HCT116 (cell line): ENCODE measurements around the gene ATG10. TPM values are rescaled to one million over a fixed set of nuclear protein-coding genes. Genes with fewer than 3 reads are reported as not detected.

ENCODE experiments used
- ATAC-seq: fragments of 200-7000 bp; cut with Tn5 transposase; 2 replicates; pipeline ENCODE4 v1.9.1; 2020; ENCODE audit warnings: mild to moderate bottlenecking, moderate library complexity
- BruUV-seq: library from RNA; stranded (reverse); fragments of 400-500 nt; replicated peaks from 2 replicates; lab custom pipeline; 2021; lab: Mats Ljungman, UMichigan
- CTCF ChIA-PET: fragments of 300-600 bp; sonication (Branson Sonifier 250); formaldehyde crosslinking; loops from one replicate; lab custom pipeline; 2021; ENCODE audit warnings: antibody characterized with exemption; lab: Charles Lee
- POLR2A ChIA-PET: fragments of 300-600, 350-600 bp; sonication (Branson Sonifier 250); formaldehyde crosslinking; loops from one replicate; lab custom pipeline; 2021; ENCODE audit warnings: antibody characterized with exemption; lab: Charles Lee
- RAD21 ChIA-PET, 2 experiments: fragments of 300-600 bp; sonication (Branson Sonifier 250); formaldehyde crosslinking; loops; one replicate each; lab custom pipeline; 2023; ENCODE audit warnings: low total read pairs in 2 of 2; ENCODE audit not compliant: uncharacterized antibody in 2 of 2, unreplicated experiment in 2 of 2, low non-redundant PET in 1 of 2; lab: Charles Lee
- DNase-seq: peaks from one replicate; pipeline ENCODE4 v3.0.0-alpha.2; 2010; ENCODE audit warnings: low read depth, low spot score
- H2AFZ ChIP-seq: fragments of 200-600 bp; shearing (Covaris generic), sonication (generic); 2 replicates; pipeline ENCODE4 v1.6.1; 2017; ENCODE audit warnings: low read depth, mixed run types, mixed read lengths, antibody characterized with exemption, low read length; ENCODE audit not compliant: poor library complexity, severe bottlenecking
- H3K27ac ChIP-seq: 2 replicates; pipeline ENCODE4 v1.5.1; 2012; ENCODE audit warnings: low read depth, low read length
- H3K27me3 ChIP-seq: fragments of 200-600 bp; sonication (generic); 2 replicates; pipeline ENCODE4 v1.6.1; 2016; ENCODE audit warnings: mixed run types, low read length, mixed read lengths; ENCODE audit not compliant: insufficient read depth
- H3K36me3 ChIP-seq, 2 experiments: fragments of 200-500 bp in 1 of 2; fragments of 200-600 bp in 1 of 2; sonication (Bioruptor generic) in 1 of 2; sonication (generic) in 1 of 2; 2 replicates each; pipeline versions ENCODE4 v1.5.1 to v1.6.1; 2014 to 2016; ENCODE audit warnings: low read length in 2 of 2, inconsistent platforms in 1 of 2, mixed read lengths in 1 of 2, mixed run types in 1 of 2; ENCODE audit not compliant: insufficient read depth in 2 of 2, control insufficient read depth in 1 of 2
- H3K4me1 ChIP-seq, 2 experiments: fragments of 200-600 bp in 1 of 2; sonication (generic) in 1 of 2; 2 replicates each; pipeline versions ENCODE4 v1.5.1 to v1.6.1; 2012 to 2017; ENCODE audit warnings: low read length in 2 of 2, inconsistent platforms in 1 of 2, mild to moderate bottlenecking in 1 of 2, mixed read lengths in 1 of 2, mixed run types in 1 of 2, moderate library complexity in 1 of 2; ENCODE audit not compliant: insufficient read depth in 2 of 2, control insufficient read depth in 1 of 2
- H3K4me2 ChIP-seq: fragments of 200-600 bp; sonication (generic); 2 replicates; pipeline ENCODE4 v1.6.1; 2017; ENCODE audit warnings: mixed run types, low read length, mixed read lengths
- H3K4me3 ChIP-seq, 2 experiments: fragments of 200-600 bp in 1 of 2; sonication (generic) in 1 of 2; replicated peaks in 1 of 2; 2 replicates each; pipeline ENCODE4 v1.5.1; 2011 to 2016; ENCODE audit warnings: low read length in 2 of 2, control low read depth in 1 of 2, low read depth in 1 of 2, mild to moderate bottlenecking in 1 of 2, mixed read lengths in 1 of 2, mixed run types in 1 of 2
- H3K79me2 ChIP-seq: fragments of 200-600 bp; sonication (generic); 2 replicates; pipeline ENCODE4 v1.6.1; 2017; ENCODE audit warnings: mild to moderate bottlenecking, mixed run types, low read length, moderate library complexity, mixed read lengths; ENCODE audit not compliant: insufficient read depth
- H3K9ac ChIP-seq: fragments of 200-600 bp; sonication (generic); 2 replicates; pipeline ENCODE4 v1.6.1; 2016; ENCODE audit warnings: low read length, mixed read lengths
- H3K9me2 ChIP-seq: fragments of 200-600 bp; sonication (generic), shearing (Covaris generic); 2 replicates; pipeline ENCODE4 v1.6.1; 2017; ENCODE audit warnings: mixed run types, mild to moderate bottlenecking, moderate library complexity; ENCODE audit not compliant: insufficient read depth
- H3K9me3 ChIP-seq, 2 experiments: fragments of 200-500 bp in 1 of 2; fragments of 200-600 bp in 1 of 2; sonication (Bioruptor generic) in 1 of 2; sonication (generic) in 1 of 2; 2 replicates each; pipeline ENCODE4 v1.6.1; 2014 to 2017; ENCODE audit warnings: low read length in 2 of 2, mixed read lengths in 2 of 2, inconsistent platforms in 1 of 2, low read depth in 1 of 2, mild to moderate bottlenecking in 1 of 2, mixed run types in 1 of 2, moderate library complexity in 1 of 2; ENCODE audit not compliant: control insufficient read depth in 1 of 2, insufficient read depth in 1 of 2
- H4K20me1 ChIP-seq: fragments of 200-600 bp; sonication (generic), shearing (Covaris generic); 2 replicates; pipeline ENCODE4 v1.6.1; 2017; ENCODE audit warnings: mixed run types, mild to moderate bottlenecking, moderate library complexity; ENCODE audit not compliant: insufficient read depth
- EGR1 ChIP-seq: IDR thresholded peaks from 2 replicates; pipeline ENCODE4 v1.6.1; 2012; ENCODE audit warnings: low read depth
- EZH2 ChIP-seq: fragments of 200-600 bp; sonication (generic); IDR thresholded peaks from 2 replicates; pipeline ENCODE4 v1.6.1; 2017; ENCODE audit warnings: antibody characterized with exemption, mixed run types
- EZH2phosphoT487 ChIP-seq: fragments of 200-600 bp; IDR thresholded peaks from 2 replicates; pipeline ENCODE4 v1.6.1; 2018; ENCODE audit warnings: antibody characterized with exemption, borderline replicate concordance
- JUND ChIP-seq: IDR thresholded peaks from 2 replicates; pipeline ENCODE4 v1.6.1; 2012
- POLR2A ChIP-seq: IDR thresholded peaks from 2 replicates; pipeline ENCODE4 v1.7.0; 2011; ENCODE audit warnings: borderline replicate concordance; ENCODE audit not compliant: insufficient read depth, insufficient read length; ENCODE audit errors: extremely low read depth
- RAD21 ChIP-seq: IDR thresholded peaks from 2 replicates; pipeline ENCODE4 v1.6.1; 2012; ENCODE audit warnings: low read depth, mild to moderate bottlenecking
- SIN3A ChIP-seq: IDR thresholded peaks from 2 replicates; pipeline ENCODE4 v1.6.1; 2012; ENCODE audit warnings: low read depth
- SP1 ChIP-seq: IDR thresholded peaks from 2 replicates; pipeline ENCODE4 v1.6.1; 2012; ENCODE audit warnings: low read depth
- SRF ChIP-seq: IDR thresholded peaks from 2 replicates; pipeline ENCODE4 v1.6.1; 2012; ENCODE audit warnings: low read depth
- TCF7L2 ChIP-seq: IDR thresholded peaks from 2 replicates; pipeline ENCODE4 v1.7.0; 2011; ENCODE audit warnings: borderline replicate concordance, inconsistent platforms; ENCODE audit not compliant: insufficient read depth, insufficient read length; ENCODE audit errors: extremely low read depth
- YY1 ChIP-seq: IDR thresholded peaks from 2 replicates; pipeline ENCODE4 v1.6.1; 2011; ENCODE audit warnings: low read length, low read depth, moderate library complexity, mild to moderate bottlenecking; ENCODE audit not compliant: insufficient replicate concordance; ENCODE audit errors: extremely low read depth
- ZBTB33 ChIP-seq: IDR thresholded peaks from 2 replicates; pipeline ENCODE4 v1.6.1; 2011; ENCODE audit warnings: mild to moderate bottlenecking, low read length, moderate library complexity; ENCODE audit not compliant: insufficient replicate concordance; ENCODE audit errors: extremely low read depth
- ZNF274 ChIP-seq: fragments of 200-500 bp; sonication (Bioruptor generic); IDR thresholded peaks from 2 replicates; pipeline ENCODE4 v1.6.1; 2014; ENCODE audit warnings: mild to moderate bottlenecking, low read depth, low read length, inconsistent platforms
- intact Hi-C: fragments of 100-400 bp; cut with micrococcal nuclease; formaldehyde crosslinking; loops from 2 replicates; pipeline ENCODE4 v1.10.0; 2022
- total RNA-seq: library from RNA; stranded (reverse); gene quantifications from one replicate; pipeline ENCODE4 v1.2.1, GENCODE V29; 2021; ENCODE audit not compliant: unreplicated experiment
- TF ChIP-seq, protein P1 (sequence below): IDR thresholded peaks from 2 replicates; pipeline ENCODE4 v1.6.1; 2012; ENCODE audit warnings: low read depth
- TF ChIP-seq, protein P2 (sequence below): IDR thresholded peaks from 2 replicates; pipeline ENCODE4 v1.6.1; 2012
- TF ChIP-seq, protein P3 (sequence below): IDR thresholded peaks from 2 replicates; pipeline ENCODE4 v1.6.1; 2012

Gene ATG10
- total RNA-seq, 1 experiment from 2014 or later = 9.4 TPM

DNA sequence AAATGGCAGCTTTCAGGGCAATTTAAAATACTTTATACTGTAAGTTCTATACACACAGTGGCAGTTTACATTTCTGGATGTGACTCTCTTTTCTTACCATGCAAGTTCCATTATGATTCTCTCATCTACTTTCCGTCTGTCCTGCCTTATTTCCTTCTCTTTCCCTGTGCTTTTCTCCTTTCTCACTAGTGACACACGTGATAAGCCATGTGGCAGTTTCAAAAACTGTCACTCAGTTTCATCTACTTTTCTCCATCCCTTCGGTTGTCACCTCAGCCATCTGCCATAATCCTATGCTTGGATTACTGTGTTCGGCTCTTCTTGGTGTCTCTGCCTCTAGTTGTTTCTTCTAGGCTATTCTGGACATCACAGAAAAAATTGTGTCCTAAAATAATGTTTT is 46.8 kb upstream of the ATG10 start:
- TF ChIP-seq SRF (no peak), JUND (no peak), RAD21 (no peak), POLR2A (no peak)
- TF ChIP-seq, all 23 proteins: peak for 0
- no peak overlapping the region for H3K4me2 ChIP-seq
- no peaks in the 10 kb centered on the region for H3K4me1 ChIP-seq
- intact Hi-C loops = no loop called here
- H3K9ac ChIP-seq = no peak overlapping the region
- no peak overlapping the region for H3K27ac ChIP-seq
- no peaks in the 10 kb centered on the region for H3K9me2 ChIP-seq
- H4K20me1 ChIP-seq = no peaks in the 10 kb centered on the region
- DNase-seq (no peak), ATAC-seq (no peak)
- CTCF ChIA-PET = no interaction called here
- RAD21 ChIA-PET = no interaction called here
- POLR2A ChIA-PET = no interaction called here
- H3K4me3 ChIP-seq = no peak overlapping the region
- no peaks in the 10 kb centered on the region for H3K36me3 ChIP-seq
- no peak overlapping the region for H2AFZ ChIP-seq
- no peaks in the 10 kb centered on the region for H3K9me3 ChIP-seq
- no TSS peak for BruUV-seq
- H3K27me3 ChIP-seq = no peaks in the 10 kb centered on the region
- H3K79me2 ChIP-seq = no peaks in the 10 kb centered on the region

GRCh38 chr5:81925981-81926380 is 45.8 kb upstream of the ATG10 start:
- H3K9ac ChIP-seq = no peak overlapping the region
- no peaks in the 10 kb centered on the region for H3K9me3 ChIP-seq
- no peak overlapping the region for H2AFZ ChIP-seq
- ChIA-PET RAD21 (no interaction called here), POLR2A (no interaction called here), CTCF (no interaction called here)
- no peaks in the 10 kb centered on the region for H3K9me2 ChIP-seq
- H3K27me3 ChIP-seq = no peaks in the 10 kb centered on the region
- H3K36me3 ChIP-seq = no peaks in the 10 kb centered on the region
- no TSS peak for BruUV-seq
- no peak overlapping the region for H3K27ac ChIP-seq
- no peak overlapping the region for H3K4me2 ChIP-seq
- H3K4me3 ChIP-seq = no peak overlapping the region
- DNase-seq (no peak), ATAC-seq (no peak)
- intact Hi-C loops = no loop called here
- H3K4me1 ChIP-seq = no peaks in the 10 kb centered on the region
- H3K79me2 ChIP-seq = no peaks in the 10 kb centered on the region
- H4K20me1 ChIP-seq = no peaks in the 10 kb centered on the region
- TF ChIP-seq ZNF274 (no peak), EZH2 (no peak), YY1 (no peak), SIN3A (no peak), TCF7L2 (no peak), JUND (no peak), SRF (no peak), ZBTB33 (no peak), EZH2phosphoT487 (no peak), EGR1 (no peak), POLR2A (no peak), SP1 (no peak)
- TF ChIP-seq, protein P1, sequence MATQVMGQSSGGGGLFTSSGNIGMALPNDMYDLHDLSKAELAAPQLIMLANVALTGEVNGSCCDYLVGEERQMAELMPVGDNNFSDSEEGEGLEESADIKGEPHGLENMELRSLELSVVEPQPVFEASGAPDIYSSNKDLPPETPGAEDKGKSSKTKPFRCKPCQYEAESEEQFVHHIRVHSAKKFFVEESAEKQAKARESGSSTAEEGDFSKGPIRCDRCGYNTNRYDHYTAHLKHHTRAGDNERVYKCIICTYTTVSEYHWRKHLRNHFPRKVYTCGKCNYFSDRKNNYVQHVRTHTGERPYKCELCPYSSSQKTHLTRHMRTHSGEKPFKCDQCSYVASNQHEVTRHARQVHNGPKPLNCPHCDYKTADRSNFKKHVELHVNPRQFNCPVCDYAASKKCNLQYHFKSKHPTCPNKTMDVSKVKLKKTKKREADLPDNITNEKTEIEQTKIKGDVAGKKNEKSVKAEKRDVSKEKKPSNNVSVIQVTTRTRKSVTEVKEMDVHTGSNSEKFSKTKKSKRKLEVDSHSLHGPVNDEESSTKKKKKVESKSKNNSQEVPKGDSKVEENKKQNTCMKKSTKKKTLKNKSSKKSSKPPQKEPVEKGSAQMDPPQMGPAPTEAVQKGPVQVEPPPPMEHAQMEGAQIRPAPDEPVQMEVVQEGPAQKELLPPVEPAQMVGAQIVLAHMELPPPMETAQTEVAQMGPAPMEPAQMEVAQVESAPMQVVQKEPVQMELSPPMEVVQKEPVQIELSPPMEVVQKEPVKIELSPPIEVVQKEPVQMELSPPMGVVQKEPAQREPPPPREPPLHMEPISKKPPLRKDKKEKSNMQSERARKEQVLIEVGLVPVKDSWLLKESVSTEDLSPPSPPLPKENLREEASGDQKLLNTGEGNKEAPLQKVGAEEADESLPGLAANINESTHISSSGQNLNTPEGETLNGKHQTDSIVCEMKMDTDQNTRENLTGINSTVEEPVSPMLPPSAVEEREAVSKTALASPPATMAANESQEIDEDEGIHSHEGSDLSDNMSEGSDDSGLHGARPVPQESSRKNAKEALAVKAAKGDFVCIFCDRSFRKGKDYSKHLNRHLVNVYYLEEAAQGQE = no peak
- TF ChIP-seq, protein P2, sequence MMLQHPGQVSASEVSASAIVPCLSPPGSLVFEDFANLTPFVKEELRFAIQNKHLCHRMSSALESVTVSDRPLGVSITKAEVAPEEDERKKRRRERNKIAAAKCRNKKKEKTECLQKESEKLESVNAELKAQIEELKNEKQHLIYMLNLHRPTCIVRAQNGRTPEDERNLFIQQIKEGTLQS = no peak
- TF ChIP-seq, protein P3, sequence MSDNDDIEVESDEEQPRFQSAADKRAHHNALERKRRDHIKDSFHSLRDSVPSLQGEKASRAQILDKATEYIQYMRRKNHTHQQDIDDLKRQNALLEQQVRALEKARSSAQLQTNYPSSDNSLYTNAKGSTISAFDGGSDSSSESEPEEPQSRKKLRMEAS = no peak
